ENCODE data around the gene KRT33A.
A peak's percentile ranks its signal among the peaks of the same experiment; 100 is the strongest.
"Not testable (repeated sequence)": the region's sequence is repeated elsewhere in the genome, so short reads cannot be mapped to it uniquely, and the experiment has no call there.

The KRT33A gene

GRCh38 chr17:41360296-41360995 is 9.8 kb upstream of the KRT33A start:
- DNase-seq = no peak

DNA sequence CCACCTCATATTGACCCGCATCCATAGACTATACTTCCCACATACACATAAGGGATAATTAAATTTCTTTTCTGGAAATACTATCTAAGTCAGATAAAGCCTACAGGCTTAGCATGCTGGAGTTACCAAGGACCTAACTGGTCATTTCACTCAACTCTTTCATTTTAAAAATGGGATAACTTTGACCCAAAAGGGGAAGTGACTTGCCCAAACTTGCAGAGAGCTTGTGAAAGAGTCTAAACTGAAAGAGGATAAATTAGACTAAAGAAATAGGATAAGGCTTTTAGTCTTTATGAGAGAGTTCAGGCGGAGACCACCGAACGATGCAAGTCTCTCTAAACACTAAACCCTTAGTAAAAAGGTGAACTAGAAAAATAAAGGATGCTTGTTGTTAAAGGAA is 3.9 kb upstream of the KRT33A start:
- no peak for DNase-seq

DNA sequence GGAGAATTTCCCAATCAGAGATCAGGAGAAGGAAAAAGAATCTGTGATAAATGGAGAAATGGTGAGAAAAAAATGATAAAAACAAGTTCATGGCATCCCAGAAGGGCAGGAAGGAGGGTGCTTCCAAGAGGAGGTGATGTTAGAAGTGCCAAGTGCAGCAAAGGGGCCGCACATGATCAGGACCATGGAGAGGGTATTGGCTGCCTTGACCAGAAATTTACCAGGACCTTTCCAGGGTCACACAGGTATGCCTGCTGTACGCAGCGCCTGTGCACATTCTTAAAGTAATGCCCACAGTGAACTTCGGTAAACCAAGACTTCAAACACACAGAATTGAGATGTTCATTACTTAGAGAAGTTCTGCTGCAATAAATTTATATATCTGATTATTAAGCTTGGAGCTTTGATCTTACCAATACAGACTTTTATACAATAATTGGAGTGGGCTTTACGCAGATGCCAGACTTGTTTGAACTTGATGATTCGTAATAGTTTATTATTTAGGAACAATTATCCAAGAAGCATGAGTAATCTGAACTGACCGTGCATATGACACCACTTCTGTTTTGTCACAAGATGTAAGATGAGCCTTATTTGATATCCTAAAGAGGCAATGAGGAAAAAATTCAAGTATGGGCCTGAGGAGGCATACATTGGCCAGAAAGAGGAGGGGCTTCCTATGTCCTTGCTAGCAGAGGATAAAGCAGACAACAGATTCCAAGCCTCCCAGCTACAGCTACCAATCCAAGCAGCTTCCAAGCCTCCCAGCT is 2.2 kb upstream of the KRT33A start:
- no peak for DNase-seq

GRCh38 chr17:41351177-41351576 is 549 bp upstream of the KRT33A start:
- no peak for DNase-seq

DNA sequence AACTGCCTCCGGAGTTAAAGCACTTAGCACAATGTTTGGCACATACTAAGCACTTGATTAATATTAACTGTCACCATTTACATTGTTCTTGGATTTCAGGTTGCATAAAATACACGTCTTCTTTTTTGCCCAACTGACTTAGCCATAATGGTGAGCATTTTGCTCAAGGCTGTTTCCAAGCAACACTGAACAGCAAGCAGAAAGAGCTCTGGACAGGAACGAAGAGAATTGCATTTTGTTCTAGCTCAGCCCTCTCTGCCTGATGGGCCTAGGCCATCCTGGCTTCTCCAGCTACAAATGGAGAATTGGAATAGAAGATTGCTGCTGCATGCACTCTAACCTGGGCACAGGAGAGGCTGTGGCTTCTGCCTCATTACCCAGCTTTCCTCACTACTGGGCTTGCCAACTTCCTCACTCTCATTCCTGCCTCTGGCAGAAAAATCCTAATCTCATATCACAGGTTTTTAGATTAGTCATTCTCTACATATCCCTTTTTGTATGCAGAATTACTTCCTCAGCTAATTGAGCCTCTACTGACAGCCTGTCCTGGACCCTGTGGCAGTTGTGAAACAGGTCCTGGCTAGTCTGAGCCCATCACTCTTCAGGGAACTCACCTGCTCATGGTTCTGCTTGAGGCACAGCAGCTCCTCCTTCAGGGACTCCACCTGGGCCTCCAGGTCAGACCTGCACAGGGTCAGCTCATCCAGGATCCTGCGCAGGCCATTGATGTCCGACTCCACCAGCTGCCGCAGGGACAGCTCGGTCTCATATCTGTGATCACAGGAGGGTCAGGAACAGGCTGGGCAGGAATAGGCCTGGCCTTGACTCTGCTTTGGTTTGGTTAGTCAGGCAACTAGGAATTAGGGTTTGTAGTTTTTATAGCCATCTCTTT is 2.5 kb downstream of the KRT33A start:
- no peak for DNase-seq

GRCh38 chr17:41346421-41346820 is 4.2 kb downstream of the KRT33A start:
- not testable (repeated sequence) for DNase-seq

DNA sequence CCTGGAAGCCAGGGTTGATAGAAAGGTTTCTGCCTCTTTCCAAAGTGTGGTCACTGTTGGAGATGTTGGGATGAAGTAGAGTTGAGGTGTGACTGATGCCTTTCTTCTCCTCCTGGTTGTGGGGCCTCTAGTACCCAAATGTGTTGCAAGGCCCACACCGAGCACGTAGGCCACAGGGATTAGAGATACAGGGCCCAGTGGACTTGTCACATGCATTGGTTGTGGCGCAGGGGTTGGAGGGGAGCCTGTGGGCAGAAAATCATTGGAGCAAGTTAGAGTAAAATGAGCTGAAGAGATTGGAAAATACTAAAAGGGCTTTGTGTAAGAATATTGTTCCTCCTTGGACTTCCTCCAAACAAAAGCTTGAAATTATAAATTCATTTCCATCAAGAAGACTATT is 4.6 kb downstream of the KRT33A start:
- DNase-seq = no peak

- no peak for DNase-seq
Measured at GRCh38 chr17:41343029-41343428, 7.6 kb downstream of the KRT33A start.

DNA sequence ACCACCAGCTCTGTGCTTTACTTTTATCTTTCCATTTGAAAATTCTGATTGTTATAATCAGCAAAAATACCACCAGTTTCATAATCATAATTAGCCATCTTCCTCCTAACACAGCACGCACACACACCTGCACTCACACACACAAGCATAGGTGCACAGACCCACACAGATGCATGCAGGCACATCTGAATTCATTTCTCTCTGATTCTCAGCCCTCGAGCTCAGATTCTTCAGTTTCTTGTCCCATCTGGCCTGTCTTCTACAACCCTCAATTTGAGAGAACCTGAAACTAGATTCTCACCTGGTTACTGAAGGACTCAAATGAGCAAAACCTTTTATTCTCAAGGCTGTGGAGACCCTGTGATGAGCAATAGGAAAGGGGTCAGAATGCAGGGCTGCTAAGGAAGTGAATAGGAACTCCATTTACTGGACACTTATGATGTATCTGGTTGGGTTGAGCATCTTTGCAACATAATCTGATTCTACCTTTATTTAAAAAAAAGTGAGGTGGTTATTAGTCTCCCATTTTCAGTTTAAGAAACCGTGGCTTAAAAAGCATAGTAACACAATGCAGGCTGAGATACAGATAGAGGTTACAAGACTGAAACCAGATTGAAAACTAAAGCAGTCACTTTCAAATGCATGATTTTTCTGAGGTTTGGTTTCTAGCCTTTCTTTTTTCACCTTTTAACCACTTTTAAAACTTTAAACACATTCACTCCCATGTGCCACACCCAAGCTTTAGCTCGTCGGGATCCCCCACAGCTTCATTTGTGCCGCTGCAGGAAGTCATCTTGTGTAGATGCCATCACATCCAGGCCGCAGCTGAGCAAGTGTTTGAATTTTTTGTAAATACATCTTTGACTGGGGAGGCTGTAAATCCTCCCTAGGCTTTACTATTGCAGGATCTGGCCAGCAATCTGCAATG is 9.4 kb downstream of the KRT33A start:
- no peak for DNase-seq

GRCh38 chr17:41340494-41340893 is 10.1 kb downstream of the KRT33A start:
- no peak for DNase-seq

GRCh38 chr17:41339571-41340172 is 11.0 kb downstream of the KRT33A start:
- DNase-seq = no peak

DNA sequence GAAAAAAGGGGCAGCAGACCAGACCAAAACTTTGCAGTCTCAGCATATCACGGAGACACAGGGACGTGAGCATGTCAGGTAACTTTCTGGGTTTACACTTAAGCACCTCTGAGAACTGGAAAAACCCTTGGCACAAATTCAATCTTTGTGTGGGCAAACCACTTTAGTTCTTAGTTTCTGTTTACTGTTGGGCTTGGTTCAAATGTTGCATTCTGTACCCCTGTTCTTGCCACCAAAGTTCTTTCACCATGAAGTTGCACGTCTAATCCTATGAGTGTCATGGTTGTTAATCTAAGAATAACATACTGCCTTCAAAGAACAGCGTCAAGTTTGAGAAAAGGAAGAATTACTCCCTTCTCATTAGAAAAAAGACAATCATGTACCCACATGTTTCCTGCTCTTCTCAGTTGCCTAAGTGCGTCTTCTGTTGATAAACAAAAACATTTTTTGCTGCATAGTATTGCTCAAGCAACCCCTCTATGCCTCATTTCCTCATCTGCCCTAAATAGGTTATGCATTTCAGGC is 11.6 kb downstream of the KRT33A start:
- DNase-seq = peak; percentile 7

GRCh38 chr17:41335747-41336146 is 14.9 kb downstream of the KRT33A start:
- DNase-seq = no peak

- no peak for DNase-seq
Measured at GRCh38 chr17:41334385-41335305, 16.0 kb downstream of the KRT33A start.

- no peak for DNase-seq
Measured at GRCh38 chr17:41333836-41334235, 16.8 kb downstream of the KRT33A start.

DNA sequence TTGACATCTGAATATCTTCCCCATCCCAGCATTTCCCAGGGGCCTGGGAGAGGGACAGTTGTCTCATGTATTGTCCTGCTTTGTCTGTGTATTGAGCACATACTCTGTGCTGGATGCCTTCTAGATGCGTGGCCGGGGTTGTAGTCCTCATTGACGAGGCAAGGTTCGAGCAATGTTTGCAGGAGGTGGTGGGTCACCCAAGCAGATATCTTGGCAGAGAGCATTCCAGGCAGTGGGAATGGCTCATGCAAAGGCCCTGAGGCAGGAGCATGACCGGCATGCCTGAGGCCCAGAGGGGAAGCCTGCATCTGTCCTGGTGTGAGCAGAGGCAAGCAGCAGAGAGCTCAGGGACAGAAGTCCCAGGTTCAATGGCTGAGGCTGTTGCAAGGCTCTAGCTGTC is 17.5 kb downstream of the KRT33A start:
- no peak for DNase-seq

DNA sequence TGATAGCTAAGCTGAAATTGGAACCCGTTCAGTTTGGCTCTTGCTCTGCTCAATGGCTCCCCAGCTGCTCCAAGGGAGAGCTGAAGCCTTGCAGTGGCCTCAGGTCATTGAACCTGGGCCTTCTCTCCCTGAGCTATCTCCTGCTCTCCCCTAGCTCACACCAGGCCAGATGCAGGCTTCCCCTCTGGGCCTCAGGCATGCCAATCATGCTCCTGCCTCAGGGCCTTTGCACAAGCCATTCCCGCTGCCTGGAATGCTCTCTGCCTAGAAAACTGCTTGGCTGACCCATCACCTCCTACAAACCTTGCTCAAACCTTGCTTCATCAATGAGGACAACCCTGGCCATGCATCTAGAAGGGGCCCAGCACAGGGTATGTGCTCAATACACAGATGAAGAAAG is 18.4 kb downstream of the KRT33A start:
- no peak for DNase-seq

- no peak for DNase-seq
Measured at GRCh38 chr17:41331606-41332005, 19.0 kb downstream of the KRT33A start.

DNA sequence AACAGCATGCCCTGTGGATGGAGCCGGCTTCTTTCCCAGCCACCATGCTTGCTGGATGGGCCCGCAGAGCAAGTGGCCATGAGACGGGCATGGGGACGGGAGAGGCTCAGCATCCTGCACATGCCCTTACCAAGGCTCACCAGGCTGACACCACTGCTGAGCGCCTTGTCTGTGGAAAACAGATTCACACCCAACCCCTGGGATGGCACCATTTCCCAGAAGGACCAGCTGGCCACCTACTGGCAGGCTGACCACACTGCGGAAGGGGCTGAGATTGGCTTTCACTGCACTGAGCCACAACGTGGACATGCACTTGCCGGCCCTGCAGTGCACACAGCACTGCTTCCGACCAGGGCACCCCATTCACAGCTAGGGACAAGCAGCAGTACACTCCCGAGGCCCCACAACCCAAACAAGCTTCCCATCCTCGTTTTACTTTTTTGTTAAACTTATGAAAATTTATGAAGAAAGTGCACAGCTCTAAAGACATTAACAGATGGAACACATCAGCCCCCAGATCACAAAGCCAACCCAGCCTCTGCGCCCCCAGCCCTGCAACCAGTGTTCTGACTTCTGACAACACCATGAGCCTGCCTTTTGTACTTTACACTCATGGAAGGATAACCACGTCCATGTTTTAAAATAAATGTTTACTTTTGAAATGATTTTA is 21.2 kb downstream of the KRT33A start:
- DNase-seq = peak; percentile 46

- no peak for DNase-seq
Measured at GRCh38 chr17:41328207-41328606, 22.4 kb downstream of the KRT33A start.
